Kidney epithelial cell (primary cell): ENCODE results near the gene THSD4. TPM values are rescaled to one million over a fixed set of nuclear protein-coding genes. Genes with fewer than 3 reads are reported as not detected.

Experiments used
- DNase-seq: peaks from one replicate; pipeline ENCODE4 v3.0.0-alpha.2; 2010; ENCODE audit warnings: low read depth
- H3K27me3 ChIP-seq: 2 replicates; pipeline ENCODE4 v1.6.0; 2011; ENCODE audit warnings: low read length; ENCODE audit not compliant: control insufficient read depth, insufficient read depth
- H3K36me3 ChIP-seq: 2 replicates; pipeline ENCODE4 v1.5.1; 2011; ENCODE audit warnings: low read length; ENCODE audit not compliant: control insufficient read depth, insufficient read depth
- H3K4me3 ChIP-seq: 2 replicates; pipeline ENCODE4 v1.5.1; 2011; ENCODE audit warnings: low read depth, mild to moderate bottlenecking, control low read depth, low read length
- CTCF ChIP-seq: IDR thresholded peaks from 2 replicates; pipeline ENCODE4 v1.5.1; 2011; ENCODE audit warnings: mild to moderate bottlenecking, moderate library complexity, low read length, control low read depth, inconsistent platforms; ENCODE audit not compliant: insufficient read depth, poor library complexity, severe bottlenecking
- total RNA-seq: library from RNA; depleted of rRNA; stranded (reverse); fragments of >200 nt; gene quantifications from 2 replicates; pipeline ENCODE4 v1.2.3, GENCODE V29; 2015

THSD4 gene
- total RNA-seq, 1 donor from 2014 or later, result 17.7 TPM

GRCh38 chr15:71097890-71098289 lies 17.4 kb upstream of the THSD4 start:
- H3K4me3 ChIP-seq, result no peak overlapping the region
- DNase-seq, result no peak
- no peaks in the 10 kb centered on the region for H3K27me3 ChIP-seq
- H3K36me3 ChIP-seq, result no peaks in the 10 kb centered on the region
- no peak for TF ChIP-seq CTCF

- no peak for TF ChIP-seq CTCF
- no peaks in the 10 kb centered on the region for H3K27me3 ChIP-seq
- no peak overlapping the region for H3K4me3 ChIP-seq
- no peak for DNase-seq
- H3K36me3 ChIP-seq, result no peaks in the 10 kb centered on the region
Measured at GRCh38 chr15:71098920-71099319, 16.4 kb upstream of the THSD4 start.

DNA sequence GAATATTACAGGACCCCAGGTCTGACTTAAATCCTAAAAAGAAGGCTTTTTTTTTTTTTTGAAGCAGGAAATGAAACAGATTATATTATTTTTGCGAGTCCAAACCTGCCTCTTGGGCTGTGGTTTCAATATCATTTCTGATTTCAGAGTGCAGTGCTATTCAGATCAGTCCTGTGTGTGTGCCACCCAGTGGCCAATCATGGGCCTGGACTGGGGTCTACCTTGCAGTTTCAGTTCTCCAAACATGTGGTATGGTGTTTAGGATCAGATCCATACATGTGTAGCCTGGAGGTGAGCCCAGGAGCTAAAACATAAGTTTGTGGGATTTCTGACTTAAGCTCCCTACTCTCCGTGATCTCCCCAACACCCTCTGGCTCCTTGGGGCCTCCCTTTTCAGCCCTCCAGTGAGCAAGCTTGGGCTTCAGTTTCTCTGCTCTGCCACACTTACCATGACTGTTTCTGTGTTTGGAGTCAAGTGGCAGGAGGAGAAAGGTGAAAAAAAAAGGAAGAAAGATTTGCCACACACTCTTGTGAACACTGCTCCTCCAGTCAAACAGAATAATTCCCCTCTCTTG lies 12.1 kb upstream of the THSD4 start:
- no peaks in the 10 kb centered on the region for H3K36me3 ChIP-seq
- no peak for DNase-seq
- H3K4me3 ChIP-seq, result no peak overlapping the region
- no peaks in the 10 kb centered on the region for H3K27me3 ChIP-seq
- TF ChIP-seq CTCF, result peak; percentile 55

DNA sequence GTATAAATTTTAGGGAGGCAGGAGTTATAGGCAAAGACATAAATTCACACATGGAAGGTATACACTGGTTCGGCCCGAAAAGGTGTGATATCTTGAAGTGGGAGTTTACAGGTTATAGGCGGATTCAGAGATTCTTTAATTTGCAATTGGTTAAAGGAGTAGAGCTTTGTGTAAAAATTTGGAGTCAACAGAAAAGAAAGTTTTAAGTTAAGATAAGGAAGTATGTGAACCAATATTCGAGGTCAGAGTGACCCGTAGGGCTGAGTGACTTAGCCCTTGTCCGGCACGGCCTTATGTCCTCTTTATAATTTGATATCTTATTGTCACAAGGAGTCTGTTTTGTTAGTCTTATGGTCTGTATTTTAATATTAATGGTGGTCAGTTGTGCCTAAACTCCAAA lies 10.6 kb upstream of the THSD4 start:
- Histone ChIP-seq H3K36me3 (no peaks in the 10 kb centered on the region), H3K27me3 (no peaks in the 10 kb centered on the region), H3K4me3 (no peak overlapping the region)
- no peak for DNase-seq
- no peak for TF ChIP-seq CTCF

DNA sequence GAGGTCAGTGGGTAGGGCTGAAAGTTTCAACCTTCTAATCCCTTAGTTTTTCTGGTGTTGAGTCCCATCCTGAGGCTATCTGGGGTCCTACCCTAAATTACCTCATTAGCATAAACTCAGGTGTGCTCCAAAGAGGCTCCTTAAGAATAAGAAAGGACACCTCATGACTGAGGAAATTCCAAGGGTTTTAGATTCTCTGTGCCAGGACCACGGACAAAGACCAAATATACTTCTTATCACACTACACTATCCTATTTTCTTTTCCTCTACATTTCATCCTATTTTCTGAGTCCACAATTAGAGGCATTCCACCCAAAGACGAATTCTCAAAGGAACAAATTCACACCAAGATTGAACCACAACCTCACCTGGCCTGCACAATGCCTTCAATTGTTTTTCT lies 9.8 kb upstream of the THSD4 start:
- Histone ChIP-seq H3K4me3 (no peak overlapping the region), H3K36me3 (no peaks in the 10 kb centered on the region), H3K27me3 (no peaks in the 10 kb centered on the region)
- no peak for DNase-seq
- TF ChIP-seq CTCF, result no peak

DNA sequence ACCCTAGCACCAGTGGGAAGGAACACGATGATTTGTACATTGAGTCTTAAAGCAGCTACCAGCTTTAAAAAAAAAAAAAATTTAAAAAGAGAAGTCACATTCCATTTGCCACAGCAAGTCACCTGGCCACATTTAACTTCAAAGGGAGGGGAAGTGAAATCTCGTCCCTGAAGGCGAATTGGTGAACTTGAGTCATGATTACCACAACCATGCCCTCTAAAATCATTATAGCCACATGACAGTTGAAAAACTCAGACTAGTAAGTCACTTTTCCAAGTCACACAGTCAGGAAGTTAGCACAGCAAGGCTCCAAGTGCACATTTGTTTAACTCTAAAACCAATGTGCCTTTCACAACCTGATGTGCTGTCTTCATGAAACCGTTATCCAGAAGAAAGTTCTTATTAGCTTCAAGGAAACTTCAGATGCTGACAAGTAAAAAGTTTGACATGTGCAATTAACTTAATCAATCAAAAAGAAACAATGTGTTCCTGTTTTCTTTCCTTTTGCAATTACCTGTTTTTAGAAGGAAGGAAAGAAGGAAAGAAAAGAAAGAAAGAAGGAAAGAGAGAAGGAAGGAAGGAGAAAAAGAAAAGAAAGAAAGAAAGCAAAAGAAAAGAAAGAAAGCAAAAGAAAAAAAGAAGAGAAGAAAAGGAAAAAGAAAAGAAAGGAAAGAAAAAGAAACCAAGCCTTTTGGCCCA lies 8.3 kb upstream of the THSD4 start:
- Histone ChIP-seq H3K4me3 (no peak overlapping the region), H3K36me3 (no peaks in the 10 kb centered on the region)

More for the DNA sequence above, 8.3 kb upstream of the THSD4 start:
- no peak for TF ChIP-seq CTCF
- no peaks in the 10 kb centered on the region for H3K27me3 ChIP-seq
- DNase-seq, result no peak
